ENCODE results near the gene PIGT.

DNA sequence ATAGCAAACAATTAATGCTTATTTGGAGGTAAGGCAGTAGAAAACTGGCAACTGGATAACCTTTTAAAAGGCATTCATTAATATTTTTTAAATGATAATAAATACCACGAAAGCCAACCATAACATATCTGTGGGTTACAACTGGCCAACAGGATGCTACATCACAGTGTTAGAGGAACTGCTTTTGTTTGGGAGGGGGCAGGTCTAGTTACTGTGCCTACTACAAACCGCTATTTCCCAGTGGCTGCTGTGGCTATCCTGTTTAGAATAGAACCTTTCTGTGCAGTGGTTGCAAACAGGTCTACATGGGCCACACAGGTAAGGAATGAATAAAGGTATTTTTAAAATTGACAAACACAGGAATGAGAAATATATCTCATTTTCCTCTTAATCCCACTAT is 976 bp downstream of the PIGT start:
- TF ChIP-seq RAD21 (conservative IDR thresholded peaks at IDR 0.05 in 1 of 2, IDR thresholded peaks at IDR 0.05 in 1 of 2) (no peak), MAX (IDR thresholded peaks at IDR 0.05) (no peak)
- TF ChIP-seq, protein P1, sequence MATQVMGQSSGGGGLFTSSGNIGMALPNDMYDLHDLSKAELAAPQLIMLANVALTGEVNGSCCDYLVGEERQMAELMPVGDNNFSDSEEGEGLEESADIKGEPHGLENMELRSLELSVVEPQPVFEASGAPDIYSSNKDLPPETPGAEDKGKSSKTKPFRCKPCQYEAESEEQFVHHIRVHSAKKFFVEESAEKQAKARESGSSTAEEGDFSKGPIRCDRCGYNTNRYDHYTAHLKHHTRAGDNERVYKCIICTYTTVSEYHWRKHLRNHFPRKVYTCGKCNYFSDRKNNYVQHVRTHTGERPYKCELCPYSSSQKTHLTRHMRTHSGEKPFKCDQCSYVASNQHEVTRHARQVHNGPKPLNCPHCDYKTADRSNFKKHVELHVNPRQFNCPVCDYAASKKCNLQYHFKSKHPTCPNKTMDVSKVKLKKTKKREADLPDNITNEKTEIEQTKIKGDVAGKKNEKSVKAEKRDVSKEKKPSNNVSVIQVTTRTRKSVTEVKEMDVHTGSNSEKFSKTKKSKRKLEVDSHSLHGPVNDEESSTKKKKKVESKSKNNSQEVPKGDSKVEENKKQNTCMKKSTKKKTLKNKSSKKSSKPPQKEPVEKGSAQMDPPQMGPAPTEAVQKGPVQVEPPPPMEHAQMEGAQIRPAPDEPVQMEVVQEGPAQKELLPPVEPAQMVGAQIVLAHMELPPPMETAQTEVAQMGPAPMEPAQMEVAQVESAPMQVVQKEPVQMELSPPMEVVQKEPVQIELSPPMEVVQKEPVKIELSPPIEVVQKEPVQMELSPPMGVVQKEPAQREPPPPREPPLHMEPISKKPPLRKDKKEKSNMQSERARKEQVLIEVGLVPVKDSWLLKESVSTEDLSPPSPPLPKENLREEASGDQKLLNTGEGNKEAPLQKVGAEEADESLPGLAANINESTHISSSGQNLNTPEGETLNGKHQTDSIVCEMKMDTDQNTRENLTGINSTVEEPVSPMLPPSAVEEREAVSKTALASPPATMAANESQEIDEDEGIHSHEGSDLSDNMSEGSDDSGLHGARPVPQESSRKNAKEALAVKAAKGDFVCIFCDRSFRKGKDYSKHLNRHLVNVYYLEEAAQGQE (IDR thresholded peaks at IDR 0.05) = no peak
- TF ChIP-seq, protein P2, sequence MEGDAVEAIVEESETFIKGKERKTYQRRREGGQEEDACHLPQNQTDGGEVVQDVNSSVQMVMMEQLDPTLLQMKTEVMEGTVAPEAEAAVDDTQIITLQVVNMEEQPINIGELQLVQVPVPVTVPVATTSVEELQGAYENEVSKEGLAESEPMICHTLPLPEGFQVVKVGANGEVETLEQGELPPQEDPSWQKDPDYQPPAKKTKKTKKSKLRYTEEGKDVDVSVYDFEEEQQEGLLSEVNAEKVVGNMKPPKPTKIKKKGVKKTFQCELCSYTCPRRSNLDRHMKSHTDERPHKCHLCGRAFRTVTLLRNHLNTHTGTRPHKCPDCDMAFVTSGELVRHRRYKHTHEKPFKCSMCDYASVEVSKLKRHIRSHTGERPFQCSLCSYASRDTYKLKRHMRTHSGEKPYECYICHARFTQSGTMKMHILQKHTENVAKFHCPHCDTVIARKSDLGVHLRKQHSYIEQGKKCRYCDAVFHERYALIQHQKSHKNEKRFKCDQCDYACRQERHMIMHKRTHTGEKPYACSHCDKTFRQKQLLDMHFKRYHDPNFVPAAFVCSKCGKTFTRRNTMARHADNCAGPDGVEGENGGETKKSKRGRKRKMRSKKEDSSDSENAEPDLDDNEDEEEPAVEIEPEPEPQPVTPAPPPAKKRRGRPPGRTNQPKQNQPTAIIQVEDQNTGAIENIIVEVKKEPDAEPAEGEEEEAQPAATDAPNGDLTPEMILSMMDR (IDR thresholded peaks at IDR 0.05) = no peak

Measured in A549 (cell line).